ENCODE measurements around the gene TGFB2.
"Not testable (repeated sequence)": the region's sequence is repeated elsewhere in the genome, so short reads cannot be mapped to it uniquely, and the experiment has no call there.

Gene TGFB2

GRCh38 chr1:218344814-218345672 lies at the start of gene TGFB2:
TGFB2 (plus strand) TSS chr1:218345336; CDS start chr1:218346702, 1,366 bp downstream.
- DNase-seq = peak; percentile 61

GRCh38 chr1:218296162-218296561 lies 49.0 kb upstream of the TGFB2 start:
- DNase-seq = no peak
- in situ Hi-C loops (cut with MboI; ENCODE audit: low pct_unique_long_range_greater_than_20kb, low sequenced_read_pairs) = no loop called here

More at GRCh38 chr1:218344814-218345672, at the start of gene TGFB2:
- in situ Hi-C loops (cut with MboI; ENCODE audit: low pct_unique_long_range_greater_than_20kb, low sequenced_read_pairs) = no loop called here

- in situ Hi-C loops (cut with MboI; ENCODE audit: low pct_unique_long_range_greater_than_20kb, low sequenced_read_pairs) = no loop called here
- DNase-seq = no peak
Observed at GRCh38 chr1:218297461-218297860, 47.7 kb upstream of the TGFB2 start.

GRCh38 chr1:218297867-218298266 lies 47.3 kb upstream of the TGFB2 start:
- in situ Hi-C loops (cut with MboI; ENCODE audit: low pct_unique_long_range_greater_than_20kb, low sequenced_read_pairs) = no loop called here
- DNase-seq = no peak

- no peak for DNase-seq
- in situ Hi-C loops (cut with MboI; ENCODE audit: low pct_unique_long_range_greater_than_20kb, low sequenced_read_pairs) = no loop called here
Observed at GRCh38 chr1:218298398-218298797, 46.7 kb upstream of the TGFB2 start.

- in situ Hi-C loops (cut with MboI; ENCODE audit: low pct_unique_long_range_greater_than_20kb, low sequenced_read_pairs) = no loop called here
- peak; percentile 42 for DNase-seq
Observed at GRCh38 chr1:218299416-218299815, 45.7 kb upstream of the TGFB2 start.

GRCh38 chr1:218301217-218301616 lies 43.9 kb upstream of the TGFB2 start:
- in situ Hi-C loops (cut with MboI; ENCODE audit: low pct_unique_long_range_greater_than_20kb, low sequenced_read_pairs) = no loop called here
- no peak for DNase-seq

- in situ Hi-C loops (cut with MboI; ENCODE audit: low pct_unique_long_range_greater_than_20kb, low sequenced_read_pairs) = no loop called here
Observed at GRCh38 chr1:218302155-218302554, 43.0 kb upstream of the TGFB2 start.

GRCh38 chr1:218303176-218303879 lies 41.8 kb upstream of the TGFB2 start:
- no peak for DNase-seq
- in situ Hi-C loops (cut with MboI; ENCODE audit: low pct_unique_long_range_greater_than_20kb, low sequenced_read_pairs) = no loop called here

More at GRCh38 chr1:218302155-218302554, 43.0 kb upstream of the TGFB2 start:
- DNase-seq = no peak

- in situ Hi-C loops (cut with MboI; ENCODE audit: low pct_unique_long_range_greater_than_20kb, low sequenced_read_pairs) = no loop called here
- peak; percentile 73 for DNase-seq
Observed at GRCh38 chr1:218304281-218305039, 40.7 kb upstream of the TGFB2 start.

GRCh38 chr1:218305472-218306064 lies 39.6 kb upstream of the TGFB2 start:
- in situ Hi-C loops (cut with MboI; ENCODE audit: low pct_unique_long_range_greater_than_20kb, low sequenced_read_pairs) = no loop called here

GRCh38 chr1:218312509-218312908 lies 32.6 kb upstream of the TGFB2 start:
- in situ Hi-C loops (cut with MboI; ENCODE audit: low pct_unique_long_range_greater_than_20kb, low sequenced_read_pairs) = no loop called here
- no peak for DNase-seq

More at GRCh38 chr1:218305472-218306064, 39.6 kb upstream of the TGFB2 start:
- DNase-seq = no peak

GRCh38 chr1:218314316-218314715 lies 30.8 kb upstream of the TGFB2 start:
- in situ Hi-C loops (cut with MboI; ENCODE audit: low pct_unique_long_range_greater_than_20kb, low sequenced_read_pairs) = no loop called here
- no peak for DNase-seq

GRCh38 chr1:218315638-218316037 lies 29.5 kb upstream of the TGFB2 start:
- in situ Hi-C loops (cut with MboI; ENCODE audit: low pct_unique_long_range_greater_than_20kb, low sequenced_read_pairs) = no loop called here
- no peak for DNase-seq

GRCh38 chr1:218317061-218317460 lies 28.1 kb upstream of the TGFB2 start:
- in situ Hi-C loops (cut with MboI; ENCODE audit: low pct_unique_long_range_greater_than_20kb, low sequenced_read_pairs) = no loop called here
- DNase-seq = no peak

- in situ Hi-C loops (cut with MboI; ENCODE audit: low pct_unique_long_range_greater_than_20kb, low sequenced_read_pairs) = not testable (repeated sequence)
Observed at GRCh38 chr1:218320182-218320581, 25.0 kb upstream of the TGFB2 start.

GRCh38 chr1:218322762-218323161 lies 22.4 kb upstream of the TGFB2 start:
- no peak for DNase-seq
- in situ Hi-C loops (cut with MboI; ENCODE audit: low pct_unique_long_range_greater_than_20kb, low sequenced_read_pairs) = no loop called here

More at GRCh38 chr1:218320182-218320581, 25.0 kb upstream of the TGFB2 start:
- DNase-seq = not testable (repeated sequence)

GRCh38 chr1:218323568-218324225 lies 21.4 kb upstream of the TGFB2 start:
- DNase-seq = no peak
- in situ Hi-C loops (cut with MboI; ENCODE audit: low pct_unique_long_range_greater_than_20kb, low sequenced_read_pairs) = no loop called here

- in situ Hi-C loops (cut with MboI; ENCODE audit: low pct_unique_long_range_greater_than_20kb, low sequenced_read_pairs) = no loop called here
- DNase-seq = no peak
Observed at GRCh38 chr1:218324226-218324580, 20.9 kb upstream of the TGFB2 start.
